ENCODE results near the gene GBX2. TPM values are rescaled to one million over a fixed set of nuclear protein-coding genes. Genes with fewer than 3 reads are reported as not detected.

GBX2 gene
- total RNA-seq, 4 donors from 2014 or later = not detected

GRCh38 chr2:236119476-236119875 is 48.7 kb downstream of the GBX2 start:
- Histone ChIP-seq H3K36me3 (peaks cover 3 to 5% of the 10 kb centered on the region in 2 donors), H3K4me3 (replicated peaks in 1 of 3) (no peak overlapping the region), H3K9me3 (no peaks in the 10 kb centered on the region), H3K27ac (no peak overlapping the region), H3K4me1 (no peaks in the 10 kb centered on the region), H3K27me3 (no peaks in the 10 kb centered on the region)
- WGBS, 2 donors = 78 to 89% methylated on average over 7 to 13 of the region's 13 CpGs
- intact Hi-C loops (cut with DNase I) = no loop called here
- TF ChIP-seq CTCF (IDR thresholded peaks at IDR 0.05) (no peak), POLR2A (IDR thresholded peaks at IDR 0.05) (no peak)
- no peak for DNase-seq

GRCh38 chr2:236119003-236119402 is 49.2 kb downstream of the GBX2 start:
- H3K27me3 ChIP-seq = no peaks in the 10 kb centered on the region
- intact Hi-C loops (cut with DNase I) = no loop called here
- no peak overlapping the region for H3K27ac ChIP-seq
- no peak overlapping the region for H3K4me3 ChIP-seq (replicated peaks in 1 of 3)
- no peaks in the 10 kb centered on the region for H3K36me3 ChIP-seq
- 90 to 95% methylated on average over 4 of the region's 4 CpGs for WGBS, 2 donors
- DNase-seq = no peak
- no peaks in the 10 kb centered on the region for H3K9me3 ChIP-seq
- TF ChIP-seq CTCF (IDR thresholded peaks at IDR 0.05) (no peak), POLR2A (IDR thresholded peaks at IDR 0.05) (no peak)
- no peaks in the 10 kb centered on the region for H3K4me1 ChIP-seq

- TF ChIP-seq CTCF (IDR thresholded peaks at IDR 0.05) = no peak
- TF ChIP-seq POLR2A (IDR thresholded peaks at IDR 0.05) = no peak
- H3K4me3 ChIP-seq (replicated peaks in 1 of 3) = no peak overlapping the region
- no peak overlapping the region for H3K27ac ChIP-seq
- no peaks in the 10 kb centered on the region for H3K4me1 ChIP-seq
- 73 to 86% methylated on average over 10 of the region's 10 CpGs for WGBS, 2 donors
- H3K36me3 ChIP-seq = no peaks in the 10 kb centered on the region
- intact Hi-C loops (cut with DNase I) = no loop called here
- H3K27me3 ChIP-seq = no peaks in the 10 kb centered on the region
- no peaks in the 10 kb centered on the region for H3K9me3 ChIP-seq
- no peak for DNase-seq
Observed at GRCh38 chr2:236117861-236118269, 50.3 kb downstream of the GBX2 start.

- no peaks in the 10 kb centered on the region for H3K4me1 ChIP-seq
- intact Hi-C loops (cut with DNase I) = no loop called here
- no peak for DNase-seq
- TF ChIP-seq POLR2A (IDR thresholded peaks at IDR 0.05) (no peak), CTCF (IDR thresholded peaks at IDR 0.05) (no peak)
- H3K36me3 ChIP-seq = no peaks in the 10 kb centered on the region
- WGBS, 2 donors = 89 to 90% methylated on average over 10 of the region's 10 CpGs
- H3K9me3 ChIP-seq = no peaks in the 10 kb centered on the region
- no peaks in the 10 kb centered on the region for H3K27me3 ChIP-seq
- no peak overlapping the region for H3K27ac ChIP-seq
- no peak overlapping the region for H3K4me3 ChIP-seq (replicated peaks in 1 of 3)
Observed at GRCh38 chr2:236117401-236117800, 50.8 kb downstream of the GBX2 start.

Small RNA genes within 50 kb of the gene (small RNA-seq; reads per million reads assigned to genes)
- gene RF00019 (not detected), gene RNU1-31P (not detected)

Other genes with a start within 250 kb of the GBX2 start
- gene ASB18, start 96.0 kb upstream of the GBX2 start, total RNA-seq = not detected